GM11168 (cell line): ENCODE measurements around the gene ARMC9.

ENCODE experiments used
- in situ Hi-C: fragments of 300-500 bp; cut with MboI; formaldehyde crosslinking; loops from one replicate; pipeline ENCODE4 v1.12.0; 2022; ENCODE audit warnings: low sequenced_read_pairs; ENCODE audit not compliant: unreplicated experiment

Gene ARMC9

DNA sequence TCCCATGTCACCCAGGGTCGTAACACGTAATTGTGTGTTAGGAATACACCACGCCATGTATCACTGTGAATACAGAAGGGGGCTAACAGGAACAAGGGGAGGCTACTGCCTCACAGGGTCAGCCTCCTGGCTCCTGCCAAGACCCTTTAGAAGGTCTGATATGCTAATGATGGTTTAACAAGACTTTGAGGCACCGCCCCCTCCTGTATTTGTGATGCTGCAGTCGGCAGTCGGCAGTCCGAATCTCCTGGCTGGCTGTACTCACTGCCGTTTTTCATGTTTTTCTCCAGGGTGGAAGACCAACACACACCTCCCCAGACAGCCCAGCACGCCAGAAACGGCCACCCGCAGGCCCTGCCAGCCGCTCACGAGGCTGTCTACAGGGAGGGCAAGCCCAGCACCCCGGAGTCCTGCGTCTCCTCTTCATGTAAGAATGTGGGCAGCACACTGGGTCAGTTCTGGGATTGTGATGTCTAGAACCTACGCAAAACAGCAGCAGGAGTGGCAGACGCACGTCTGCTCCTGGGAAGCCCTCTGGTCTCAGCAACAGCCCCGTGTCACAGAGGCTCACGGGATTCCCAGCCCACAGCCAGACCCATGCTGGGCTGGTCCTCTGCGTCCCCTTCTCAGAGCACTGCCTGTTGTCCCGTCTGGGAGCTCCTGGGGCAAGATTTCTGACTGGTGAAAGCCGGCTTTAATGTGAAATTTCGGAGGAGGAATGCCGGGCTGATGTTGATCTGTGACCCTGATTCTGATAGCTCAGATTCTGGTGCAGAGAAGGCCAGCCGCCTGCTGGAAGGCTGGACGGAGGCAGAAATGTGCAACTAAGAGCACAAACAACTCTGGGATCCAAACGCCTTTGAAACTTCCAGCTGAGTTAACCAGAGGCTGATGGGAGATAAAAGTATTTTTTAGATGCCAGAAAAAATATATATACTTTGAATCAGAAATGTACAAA lies 157.4 kb downstream of the ARMC9 start:
- in situ Hi-C loops: no loop called here

DNA sequence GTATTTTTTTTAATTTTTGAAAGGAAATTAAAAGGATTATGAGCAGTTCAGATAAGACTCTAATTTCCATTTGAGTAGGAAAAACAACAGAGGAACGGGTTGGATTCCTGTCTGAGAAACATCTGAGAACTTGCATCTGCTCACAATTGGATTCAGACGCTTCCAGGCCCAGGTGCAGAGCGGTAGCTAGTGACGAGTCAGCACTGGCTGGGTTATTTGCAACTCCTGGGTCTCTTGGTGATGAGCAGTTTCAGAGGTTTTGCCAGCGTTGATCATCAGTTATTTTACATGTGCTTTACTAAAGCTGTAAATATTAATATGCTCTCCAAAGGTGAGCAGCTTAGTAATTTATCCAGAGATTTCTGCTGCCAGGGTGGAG lies 158.0 kb downstream of the ARMC9 start:
- in situ Hi-C loops: no loop called here

DNA sequence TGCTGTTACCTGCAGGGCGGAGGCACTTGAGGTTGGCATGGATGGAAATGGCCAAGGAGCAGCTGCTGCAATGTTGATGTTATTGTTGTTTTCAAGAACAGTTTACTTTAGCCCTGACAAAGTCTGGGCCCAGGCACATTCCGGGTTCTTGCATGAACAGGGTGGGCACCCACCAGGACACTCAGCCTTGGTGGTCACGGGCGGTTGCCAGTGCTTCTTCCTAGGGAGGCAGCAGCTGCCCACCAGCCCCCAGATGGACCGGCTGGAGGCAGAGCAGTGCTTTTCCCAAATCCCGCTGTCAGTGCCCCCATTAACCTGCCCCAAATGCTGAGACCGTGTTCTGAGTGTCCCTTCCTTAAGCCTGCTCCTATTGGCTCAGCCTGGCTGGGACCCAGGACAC lies 158.6 kb downstream of the ARMC9 start:
- in situ Hi-C loops: no loop called here

GRCh38 chr2:231357931-231358330 lies 159.5 kb downstream of the ARMC9 start:
- in situ Hi-C loops: no loop called here

GRCh38 chr2:231359441-231359840 lies 161.0 kb downstream of the ARMC9 start:
- in situ Hi-C loops: no loop called here

DNA sequence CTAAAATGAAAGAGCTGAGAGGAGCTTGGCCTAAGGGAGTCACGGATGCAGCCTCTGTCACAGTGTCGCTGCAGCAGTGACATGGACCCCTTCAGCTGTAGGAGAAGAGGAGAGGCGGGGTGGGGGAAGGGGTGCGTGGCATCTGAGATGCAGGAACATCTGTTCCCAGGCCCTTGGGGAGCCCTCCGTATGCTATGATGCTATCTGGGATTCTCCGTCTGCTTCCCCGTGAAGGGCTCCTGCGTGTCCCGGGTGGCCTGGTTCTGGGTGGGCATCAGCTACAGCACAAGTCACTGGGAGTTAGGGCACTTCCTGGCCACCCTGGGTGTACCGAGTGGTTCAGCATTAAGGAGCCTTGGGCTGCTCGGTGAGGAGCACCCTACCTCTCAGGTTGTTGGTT lies 161.5 kb downstream of the ARMC9 start:
- in situ Hi-C loops: no loop called here

DNA sequence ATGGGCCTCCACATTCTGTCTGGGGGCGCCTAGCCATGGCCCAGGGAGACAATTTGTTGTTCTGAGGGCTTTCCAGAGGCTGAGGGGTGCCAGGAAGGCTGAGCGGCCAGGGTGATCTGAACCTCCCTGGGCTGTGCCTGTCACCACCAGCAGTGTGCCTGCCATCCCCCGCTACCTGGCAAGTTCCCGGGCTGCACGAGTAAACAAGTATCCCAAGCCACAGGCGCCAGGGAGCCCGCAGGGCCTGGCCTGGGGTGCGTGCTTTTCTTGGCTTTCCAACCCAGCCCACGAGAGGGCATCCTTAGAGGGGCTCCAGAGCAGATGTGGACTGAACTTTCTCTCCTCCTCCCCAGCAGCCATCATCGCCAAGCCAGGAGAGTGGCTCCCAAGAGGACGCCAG lies 162.0 kb downstream of the ARMC9 start:
- in situ Hi-C loops: no loop called here

- in situ Hi-C loops: no loop called here
Observed at GRCh38 chr2:231360881-231361371, 162.5 kb downstream of the ARMC9 start.

DNA sequence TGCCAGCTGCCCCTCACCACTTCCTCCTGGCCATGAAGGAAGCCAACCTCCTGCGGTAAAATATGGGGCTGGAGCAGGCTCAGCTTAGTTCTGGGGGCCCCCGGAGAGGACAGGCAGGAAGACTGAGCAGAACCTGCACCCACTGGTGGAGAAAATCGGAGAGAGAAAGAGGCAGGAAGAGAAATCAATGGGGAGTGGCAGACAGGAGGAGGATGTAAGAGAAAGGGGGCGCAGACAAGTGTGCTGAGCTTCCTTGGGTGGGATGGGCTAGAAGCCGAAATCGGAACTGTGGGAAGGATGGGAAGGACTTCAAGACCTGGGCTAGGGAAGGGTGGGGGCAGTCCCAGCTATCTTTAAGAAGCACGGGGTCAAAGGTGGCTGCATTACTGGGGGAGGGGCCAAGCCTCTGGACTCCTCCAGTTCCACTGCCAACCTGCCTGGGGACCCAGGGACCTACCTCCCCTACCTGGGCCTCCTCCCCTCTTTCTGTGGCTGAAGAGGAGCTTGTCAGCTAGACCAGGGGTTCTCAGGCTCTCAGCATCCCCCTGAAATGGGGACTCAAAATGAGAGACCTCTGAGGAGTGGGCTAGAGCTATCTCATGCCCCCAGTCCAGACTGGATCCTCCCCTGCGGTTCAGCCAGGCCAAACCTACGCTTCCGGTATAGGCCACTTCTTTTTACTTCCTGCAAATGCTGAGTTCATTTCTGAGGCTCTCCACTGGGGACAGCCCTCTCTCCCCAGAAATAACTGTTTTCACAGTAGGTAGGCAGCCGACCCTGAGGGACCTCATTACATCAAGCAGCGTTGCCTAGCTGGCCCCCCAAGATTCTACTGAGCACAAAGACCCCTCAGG lies 163.5 kb downstream of the ARMC9 start:
- in situ Hi-C loops: no loop called here

- in situ Hi-C loops: no loop called here
Observed at GRCh38 chr2:231362555-231363184, 164.2 kb downstream of the ARMC9 start.

DNA sequence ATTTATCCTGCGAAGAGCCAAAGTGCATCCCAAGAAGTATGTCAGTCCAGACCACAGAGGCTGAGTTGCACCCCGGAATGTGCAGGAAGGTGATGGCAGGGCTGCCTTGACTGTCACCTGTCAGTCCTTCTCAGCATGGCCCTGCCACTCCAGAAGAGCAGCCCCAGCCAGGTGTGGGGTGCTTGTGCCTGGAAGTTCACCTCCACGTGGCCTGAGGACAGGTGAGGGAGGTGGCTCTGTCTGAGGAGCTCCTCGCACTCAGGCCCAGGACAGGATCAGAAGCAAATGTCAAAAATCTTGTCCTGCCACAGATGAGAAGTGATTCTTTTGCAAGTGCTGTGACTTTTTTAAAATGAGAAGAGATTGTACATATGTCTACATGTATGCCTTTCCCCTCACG lies 165.6 kb downstream of the ARMC9 start:
- in situ Hi-C loops: no loop called here

DNA sequence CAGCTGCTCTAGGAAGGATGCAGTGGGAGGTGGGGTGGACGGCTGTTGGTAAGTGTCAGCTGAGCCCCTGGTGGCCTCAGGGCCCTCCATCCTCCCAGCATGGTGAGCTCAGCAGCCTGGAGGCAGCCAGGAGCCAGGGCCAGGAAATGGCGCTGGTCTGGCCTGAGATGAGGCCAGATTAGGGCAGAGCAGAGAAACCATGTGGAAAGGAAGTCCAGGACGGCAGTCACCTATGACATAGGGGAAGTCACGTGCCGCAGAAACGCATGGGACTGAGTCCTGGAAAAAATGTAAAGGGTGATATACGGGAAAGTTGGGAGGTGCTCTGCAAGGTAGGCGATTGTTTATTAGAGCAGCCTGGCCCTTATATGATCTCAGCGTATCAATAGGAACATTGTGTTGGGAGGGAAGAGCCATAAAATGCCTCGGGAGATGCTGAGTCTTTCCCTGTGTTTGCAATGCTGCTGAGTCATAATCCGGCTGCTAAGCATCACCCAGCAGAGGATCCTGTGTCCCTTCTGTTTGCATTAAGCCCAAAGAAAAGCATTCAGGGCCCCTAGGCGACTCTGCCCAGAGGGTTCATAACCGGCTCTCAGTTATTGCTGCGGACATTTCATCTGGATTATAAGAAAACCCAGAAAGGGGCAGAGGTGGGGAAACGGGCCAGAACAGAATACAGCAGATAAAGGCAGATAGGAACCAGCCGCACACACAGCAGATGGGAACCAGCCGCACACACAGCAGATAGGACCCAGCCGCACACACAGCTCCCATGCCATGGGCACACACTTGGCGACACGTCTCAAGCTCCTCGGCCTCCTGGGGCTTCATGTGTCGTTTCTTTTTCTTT lies 166.8 kb downstream of the ARMC9 start:
- in situ Hi-C loops: no loop called here

DNA sequence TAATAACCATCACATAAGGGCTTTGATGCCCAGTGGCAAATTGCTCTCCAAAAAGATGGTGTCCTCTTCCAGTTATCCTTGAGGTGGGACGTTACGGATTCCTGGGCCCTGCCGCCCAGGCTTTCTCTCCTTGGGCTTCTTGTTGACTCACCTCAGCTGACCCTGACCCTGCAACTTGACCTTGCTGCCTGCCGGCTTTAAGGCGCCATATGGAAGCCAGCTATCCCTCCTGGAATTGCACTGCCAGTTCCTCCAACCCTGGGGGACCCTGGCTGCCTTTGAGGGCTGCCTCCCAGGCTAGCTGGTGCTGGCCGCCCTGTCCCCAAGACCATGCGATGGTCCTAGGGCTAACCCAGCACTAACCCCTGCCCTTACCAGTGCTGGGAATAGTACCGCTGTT lies 168.7 kb downstream of the ARMC9 start:
- in situ Hi-C loops: no loop called here

DNA sequence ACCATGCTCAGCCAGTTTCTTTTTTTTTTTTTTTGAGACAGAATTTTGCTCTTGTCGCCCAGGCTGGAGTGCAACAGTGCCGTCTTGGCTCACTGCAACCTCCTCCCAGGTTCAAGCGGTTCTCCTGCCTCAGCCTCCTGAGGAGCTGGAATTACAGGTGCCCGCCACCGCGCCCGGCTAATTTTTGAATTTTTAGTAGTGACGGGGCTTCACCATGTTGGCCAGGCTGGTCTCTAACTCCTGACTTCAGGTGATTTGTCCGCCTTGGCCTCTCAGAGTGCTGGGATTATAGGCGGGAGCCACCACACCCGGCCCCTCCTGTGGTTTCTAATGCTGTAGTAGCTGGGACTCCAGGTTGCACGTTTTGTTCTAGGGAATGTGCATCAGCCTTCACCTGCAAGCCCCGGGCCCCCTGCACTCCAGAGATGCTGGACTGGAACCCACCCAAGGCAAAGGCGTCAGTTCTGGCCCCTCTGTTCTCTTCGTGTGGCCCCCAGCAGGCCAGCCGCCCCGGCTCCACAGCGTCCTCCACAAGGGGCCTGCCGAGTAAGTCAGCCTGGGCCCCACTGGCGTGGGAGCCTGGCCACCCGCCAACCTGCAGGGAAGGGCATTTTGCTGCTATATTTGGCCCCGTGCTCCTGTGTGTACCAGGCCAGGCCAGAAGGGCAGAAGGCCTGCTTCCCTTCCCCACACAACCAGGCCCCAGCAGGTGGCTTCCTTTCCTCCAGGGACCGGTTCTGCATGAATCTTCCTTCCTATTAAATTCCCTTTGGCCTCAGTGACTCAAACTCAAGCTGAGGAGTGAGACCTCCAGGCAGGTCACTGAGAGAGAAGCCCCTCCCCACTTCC lies 171.4 kb downstream of the ARMC9 start:
- in situ Hi-C loops: no loop called here

- in situ Hi-C loops: no loop called here
Observed at GRCh38 chr2:231370429-231370748, 172.0 kb downstream of the ARMC9 start.

- in situ Hi-C loops: no loop called here
Observed at GRCh38 chr2:231370749-231371429, 172.5 kb downstream of the ARMC9 start.

DNA sequence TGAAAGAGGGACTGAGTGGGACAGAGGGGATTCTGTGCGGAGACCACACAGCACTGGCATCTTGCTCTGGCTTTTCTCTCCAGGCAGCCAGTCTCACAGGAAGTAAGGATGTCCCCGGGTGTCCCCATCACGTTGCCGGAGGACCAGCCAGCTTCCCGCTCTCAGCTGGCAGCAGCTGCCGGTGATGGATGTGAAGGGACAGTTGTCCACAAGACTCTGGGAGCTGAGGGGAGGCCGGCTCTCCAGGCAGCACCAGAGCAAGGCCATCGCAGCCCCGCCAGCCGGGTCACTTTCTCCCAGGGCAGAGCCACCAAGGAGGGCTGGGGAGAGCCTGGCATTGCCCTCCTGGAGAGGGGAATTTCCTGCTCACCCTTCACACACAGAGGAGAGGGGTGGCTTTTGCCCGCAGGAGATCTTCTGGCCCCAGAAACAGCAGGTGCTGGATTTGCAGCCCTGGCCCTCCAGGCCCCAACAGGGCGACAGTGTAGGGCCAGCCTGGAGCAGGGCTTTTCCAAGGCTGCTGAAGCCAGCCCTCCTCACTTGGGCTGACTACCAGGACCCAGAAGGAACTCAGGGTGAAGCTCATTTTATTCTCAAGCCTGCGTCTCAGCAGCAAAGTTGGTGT lies 173.1 kb downstream of the ARMC9 start:
- in situ Hi-C loops: no loop called here

DNA sequence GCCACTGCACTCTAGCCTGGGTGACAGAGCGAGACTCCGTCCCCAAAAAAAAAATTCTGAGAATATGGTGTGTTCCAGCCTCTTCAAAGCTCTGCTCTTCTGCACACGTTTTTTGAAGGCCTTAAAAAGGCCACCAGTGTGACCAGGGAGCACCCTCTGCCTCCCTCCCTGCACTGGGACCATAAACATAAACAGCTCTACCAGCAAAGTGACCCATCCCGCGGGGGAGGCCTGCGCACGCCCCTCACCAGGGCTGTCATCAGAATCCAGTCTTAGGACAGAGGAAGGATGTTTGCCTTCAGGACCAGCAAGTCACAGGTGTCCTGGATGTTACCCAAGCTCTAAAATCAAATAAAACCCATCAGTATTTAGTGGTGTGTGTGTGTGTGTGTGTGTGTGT lies 173.9 kb downstream of the ARMC9 start:
- in situ Hi-C loops: no loop called here
